IPS DF 19.7 (cell line): ENCODE data around the gene PALMD.

ENCODE experiments used
- DNase-seq: peaks from one replicate; pipeline ENCODE4 v3.0.0-alpha.2; 2013; ENCODE audit warnings: low read depth, low spot score

Gene PALMD

DNA sequence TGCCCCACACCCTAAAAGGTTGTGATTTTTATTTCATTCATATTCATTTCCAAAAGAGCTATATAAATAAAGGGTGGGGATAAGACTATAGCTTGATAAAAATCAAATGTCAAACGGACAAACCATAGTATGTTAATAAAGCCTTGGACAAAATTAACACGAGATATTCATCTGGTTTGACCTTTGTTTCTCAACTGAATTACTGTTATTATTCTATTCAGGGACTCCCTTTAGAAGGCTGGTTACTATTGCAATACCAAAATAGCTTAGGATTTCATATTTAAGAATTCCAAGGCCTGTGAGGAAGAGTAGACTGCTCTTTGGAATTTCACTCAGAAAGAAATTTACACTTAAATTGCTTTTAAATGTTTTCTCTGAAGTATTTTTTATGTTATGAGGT, 10.2 kb upstream of the PALMD start:
- no peak for DNase-seq

DNA sequence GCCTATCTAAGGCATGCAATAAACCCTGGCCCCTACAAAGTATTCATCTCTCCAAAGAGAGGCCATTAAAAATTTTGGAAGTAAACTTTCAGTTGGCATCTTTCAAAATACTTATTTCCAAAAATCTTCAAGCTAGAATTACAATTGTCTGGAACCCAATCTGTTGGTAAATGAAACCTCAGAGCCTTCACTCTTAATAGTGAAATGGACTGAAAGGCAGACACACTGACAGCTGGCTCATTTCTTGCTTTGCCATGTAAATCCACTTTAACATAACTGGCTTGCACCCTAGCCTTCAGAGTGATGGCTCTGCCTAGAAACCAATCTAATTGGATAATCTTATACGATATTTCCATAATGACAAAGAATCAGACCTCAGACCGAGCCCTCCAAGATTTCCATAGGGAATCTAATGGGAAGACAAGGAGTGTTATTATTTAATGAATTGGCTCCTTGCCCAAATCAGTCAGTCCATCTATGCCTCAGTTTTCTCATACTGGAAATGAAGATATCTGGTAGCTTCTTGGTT, 9.2 kb upstream of the PALMD start:
- no peak for DNase-seq

DNA sequence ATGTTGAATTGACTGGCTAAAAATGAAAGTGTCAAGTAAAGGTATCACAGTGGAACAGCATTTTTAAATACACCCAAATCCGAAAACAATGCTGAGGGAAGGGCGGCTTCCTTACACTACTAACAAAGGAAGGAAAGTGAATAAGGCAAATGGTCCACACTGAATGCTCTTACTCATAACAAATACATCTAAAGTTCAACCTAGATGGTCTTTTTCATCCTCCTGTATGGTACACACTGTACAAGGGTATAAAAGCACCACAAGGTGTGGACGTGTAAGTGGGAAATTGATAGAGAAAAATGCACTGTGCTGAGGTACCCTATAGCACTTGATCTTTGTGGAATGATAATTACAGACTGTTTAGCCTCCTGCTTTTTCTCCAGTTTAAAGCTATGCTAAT, 7.1 kb upstream of the PALMD start:
- DNase-seq, result no peak

DNA sequence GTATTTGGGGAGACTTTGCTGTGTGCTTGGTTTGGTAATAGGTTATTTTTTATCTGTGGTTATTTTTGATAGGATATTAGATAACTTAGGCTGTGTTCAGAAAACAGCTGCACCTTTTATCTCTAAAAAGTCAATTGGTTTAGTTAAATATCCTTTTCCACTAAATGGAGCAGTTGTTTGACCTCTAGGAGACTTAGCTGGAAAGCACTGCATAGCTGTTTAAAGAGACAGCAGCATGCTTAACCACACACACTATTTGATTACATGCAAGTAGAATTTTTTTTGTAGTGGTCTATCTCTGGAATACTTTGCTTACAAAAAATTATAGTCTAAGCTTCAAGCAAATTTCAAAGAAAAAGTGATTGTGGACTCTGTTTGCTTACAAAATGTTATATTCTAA, 6.5 kb upstream of the PALMD start:
- DNase-seq, result no peak

DNA sequence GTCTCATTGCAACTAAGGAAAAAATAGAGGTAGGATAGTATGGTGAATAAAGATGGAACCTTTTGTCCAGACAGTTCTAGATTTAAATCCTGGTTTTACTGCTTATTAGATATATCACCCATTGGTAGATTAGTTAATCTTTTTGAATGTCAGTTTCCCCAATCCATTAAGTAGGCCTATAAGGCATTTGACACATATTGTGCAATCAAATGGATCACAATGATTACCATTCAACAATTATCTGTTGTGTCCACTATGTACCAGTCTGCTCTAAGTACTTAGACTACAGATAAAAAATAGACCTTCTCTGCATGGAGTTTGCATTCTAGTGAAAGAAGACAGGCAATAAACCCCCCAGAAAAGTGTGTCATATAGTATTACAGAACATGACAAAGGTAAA, 6.0 kb upstream of the PALMD start:
- DNase-seq, result no peak

DNA sequence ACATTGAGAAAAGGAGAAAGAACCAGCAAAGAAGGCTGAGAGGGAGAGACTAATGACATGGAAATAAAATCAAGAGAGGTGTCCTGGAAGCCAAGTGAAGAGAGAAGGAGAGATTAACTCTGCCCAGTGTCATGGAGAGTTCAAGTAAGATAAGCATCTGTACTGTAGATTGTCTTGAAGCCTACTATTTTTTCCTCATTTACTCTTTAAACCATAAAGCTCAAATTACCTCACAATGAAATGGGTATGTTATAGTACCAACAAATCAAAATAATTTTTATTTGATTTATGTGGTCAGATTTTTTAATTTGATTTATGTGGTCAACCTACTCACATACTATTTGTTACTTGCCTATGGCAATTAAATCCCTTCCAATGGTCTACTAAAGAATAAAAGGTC, 5.2 kb upstream of the PALMD start:
- no peak for DNase-seq

DNA sequence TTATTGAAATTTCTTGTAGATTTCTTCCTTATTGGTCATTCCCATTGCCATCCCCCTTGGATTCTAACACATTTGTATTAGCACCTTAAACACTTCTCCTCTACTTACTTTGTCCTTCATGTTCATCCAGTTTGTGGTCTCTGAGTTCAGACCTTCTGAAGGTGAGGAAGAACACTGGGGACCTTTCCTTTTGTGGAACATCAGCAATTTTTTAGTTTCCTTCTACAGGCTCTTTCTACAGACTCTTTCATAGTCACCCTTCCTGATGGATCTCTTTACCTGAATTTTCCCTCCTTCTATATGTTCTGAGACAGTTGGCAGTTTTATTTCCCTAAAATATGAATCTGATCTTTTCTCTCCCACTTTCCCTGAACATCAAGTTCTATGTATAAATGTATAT, 4.4 kb upstream of the PALMD start:
- DNase-seq, result no peak

DNA sequence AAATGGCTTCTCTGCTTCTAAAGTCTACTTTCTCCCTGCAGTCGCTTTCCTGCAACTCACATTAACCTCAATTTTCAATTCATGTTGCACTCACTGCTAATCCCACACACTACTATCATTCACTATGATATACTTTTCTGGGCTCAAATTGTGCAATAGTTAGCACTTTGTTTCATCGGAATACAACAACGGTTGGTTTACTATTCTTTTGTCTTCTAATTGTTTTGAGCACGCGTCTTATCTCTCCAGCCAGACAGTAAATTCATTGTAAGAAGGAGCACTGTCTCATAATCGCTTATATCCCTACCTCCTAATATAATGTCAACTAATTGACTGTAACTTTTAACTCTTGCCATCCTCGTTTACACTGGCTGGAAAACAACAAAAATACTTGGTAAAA, 3.9 kb upstream of the PALMD start:
- DNase-seq, result no peak

DNA sequence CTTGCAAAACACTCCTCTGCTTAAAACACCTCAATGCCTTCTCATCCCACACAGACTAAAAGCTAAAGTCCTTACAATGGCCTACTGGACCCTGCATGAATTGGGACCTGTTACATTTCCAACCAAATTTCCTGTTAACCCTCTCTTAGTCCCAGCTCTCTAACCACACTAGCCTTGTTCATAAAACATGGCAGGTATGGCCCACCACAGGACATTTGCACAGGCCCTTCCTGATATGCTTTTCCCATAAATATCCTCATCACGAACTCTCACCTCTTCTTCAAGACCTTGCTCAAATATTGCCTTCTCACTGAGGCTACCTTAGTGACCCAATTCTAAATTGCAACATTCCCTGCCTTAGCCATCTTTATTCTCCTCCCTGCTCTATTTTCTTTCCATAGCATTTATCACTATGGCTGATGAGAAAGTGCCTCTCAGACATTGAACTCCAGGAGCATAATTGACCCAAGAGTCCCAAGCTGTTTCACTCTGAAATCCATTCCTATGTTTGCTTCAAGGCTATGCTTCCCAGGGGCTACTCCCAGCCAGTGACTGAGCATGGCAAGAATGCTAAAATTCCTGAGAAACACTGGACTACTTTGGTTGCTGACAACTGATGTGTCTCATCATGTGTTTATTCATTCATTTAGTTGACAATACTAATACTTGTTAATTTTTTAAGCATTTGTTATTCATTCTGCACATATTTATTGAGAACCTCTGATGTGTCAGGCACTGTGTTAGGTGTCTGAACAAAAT, 2.7 kb upstream of the PALMD start:
- no peak for DNase-seq

DNA sequence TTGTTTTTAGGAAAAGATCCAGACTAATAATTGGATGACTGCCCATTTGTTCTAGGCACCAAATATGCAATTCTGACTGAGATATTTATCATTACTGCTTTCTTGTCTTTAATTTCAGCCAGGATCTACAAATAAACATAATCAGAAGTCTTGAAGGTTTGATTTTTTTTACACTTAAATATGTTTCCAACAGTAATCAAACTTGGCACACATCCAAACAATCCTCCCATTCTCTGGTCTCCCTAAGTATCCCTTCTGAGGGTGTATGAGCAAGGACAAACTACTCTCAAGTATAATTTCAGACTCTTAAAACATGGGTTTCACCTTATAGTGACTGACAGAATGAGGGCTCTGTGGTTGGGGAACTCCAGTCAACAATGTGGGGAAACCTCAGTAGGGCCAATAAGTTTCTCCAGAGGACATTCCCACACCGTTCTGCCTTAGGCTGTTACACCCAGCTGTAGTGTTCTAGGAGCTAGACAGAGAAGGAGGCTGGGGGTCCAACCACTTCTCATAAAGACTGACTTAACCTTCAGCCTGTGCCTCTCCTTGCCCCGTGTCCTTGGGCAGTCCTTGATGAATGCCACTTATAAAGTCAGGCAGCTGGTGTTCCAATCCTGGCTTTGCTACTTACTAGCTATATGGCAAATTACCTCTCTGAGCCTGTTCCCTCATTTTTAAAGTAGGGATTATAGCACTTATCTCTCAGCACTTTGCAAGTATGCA, 1.5 kb upstream of the PALMD start:
- DNase-seq, result no peak

DNA sequence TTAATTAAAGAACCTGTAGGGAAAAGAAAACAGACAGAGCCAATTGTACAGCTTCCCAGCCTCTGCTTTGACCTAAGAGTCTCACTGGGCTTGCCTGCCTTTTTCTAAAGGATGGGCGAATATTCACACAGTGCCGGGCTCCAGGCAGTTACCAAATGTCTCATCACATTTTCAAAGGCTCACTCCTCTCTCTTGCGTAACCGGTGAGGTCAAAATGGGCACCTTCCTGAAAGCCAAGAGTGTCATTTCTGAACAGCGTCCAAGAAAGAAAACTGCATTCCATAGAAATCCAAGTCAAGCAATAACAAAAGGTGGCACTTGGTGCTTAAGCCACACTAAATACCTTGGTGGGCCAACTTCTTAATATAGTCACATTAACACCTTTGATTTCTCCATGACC, 710 bp upstream of the PALMD start:
- no peak for DNase-seq

DNA sequence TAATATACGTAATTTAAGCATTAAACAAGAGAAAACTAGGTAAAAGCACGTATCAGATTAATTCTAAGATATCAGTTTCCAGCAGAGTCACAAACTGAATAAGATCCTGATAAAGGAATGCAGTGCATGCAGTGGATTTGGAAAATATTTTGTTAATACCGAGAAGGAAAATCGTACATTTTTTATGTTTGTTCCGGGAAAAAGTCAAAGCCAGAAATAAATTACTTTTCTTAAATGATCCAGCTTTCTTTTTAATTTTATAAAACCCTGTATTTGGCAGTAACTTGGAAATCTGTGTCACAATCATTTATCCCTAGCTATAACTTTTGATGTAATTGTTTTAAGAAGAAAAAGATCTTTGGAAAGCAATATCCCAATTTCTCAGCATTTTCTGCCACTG, 955 bp downstream of the PALMD start:
- DNase-seq, result no peak

DNA sequence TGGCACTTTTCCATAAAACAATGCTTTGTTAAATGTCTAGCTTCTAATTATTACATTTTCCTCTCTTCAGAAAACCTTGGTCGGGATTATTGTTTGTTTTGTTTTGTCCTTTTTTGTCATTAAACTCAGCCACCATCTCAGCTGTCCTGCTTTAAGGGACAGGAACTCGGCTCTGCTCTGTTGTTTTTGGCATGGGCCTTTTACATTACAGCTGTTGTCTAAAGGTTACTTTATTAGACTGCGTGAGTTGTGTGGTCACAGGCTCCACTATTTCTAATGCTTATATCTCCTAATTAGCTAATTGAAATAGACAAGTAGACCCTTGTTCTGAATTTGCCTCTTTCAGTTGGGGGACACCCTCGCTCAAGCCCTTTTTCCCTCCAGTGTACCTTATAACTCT, 1.6 kb downstream of the PALMD start:
- no peak for DNase-seq

DNA sequence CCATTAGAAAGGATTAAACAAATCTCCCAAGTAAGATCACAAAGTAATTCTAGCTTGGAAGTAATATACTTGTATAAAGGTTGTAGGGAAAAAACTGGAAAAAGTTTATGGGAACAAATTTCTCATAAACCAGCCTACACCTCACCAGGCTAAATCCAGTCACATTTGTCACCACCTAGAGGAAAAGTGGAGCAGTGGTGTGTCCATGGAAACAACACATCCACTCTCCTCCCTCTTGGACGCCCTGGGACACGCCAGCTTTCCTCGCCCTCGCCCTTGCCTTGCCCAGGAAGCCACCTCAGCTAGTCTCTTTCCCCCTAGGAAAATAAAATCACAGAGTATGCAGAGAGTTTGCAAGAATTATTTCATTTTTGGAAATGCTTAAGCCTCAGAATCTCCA, 2.2 kb downstream of the PALMD start:
- no peak for DNase-seq

DNA sequence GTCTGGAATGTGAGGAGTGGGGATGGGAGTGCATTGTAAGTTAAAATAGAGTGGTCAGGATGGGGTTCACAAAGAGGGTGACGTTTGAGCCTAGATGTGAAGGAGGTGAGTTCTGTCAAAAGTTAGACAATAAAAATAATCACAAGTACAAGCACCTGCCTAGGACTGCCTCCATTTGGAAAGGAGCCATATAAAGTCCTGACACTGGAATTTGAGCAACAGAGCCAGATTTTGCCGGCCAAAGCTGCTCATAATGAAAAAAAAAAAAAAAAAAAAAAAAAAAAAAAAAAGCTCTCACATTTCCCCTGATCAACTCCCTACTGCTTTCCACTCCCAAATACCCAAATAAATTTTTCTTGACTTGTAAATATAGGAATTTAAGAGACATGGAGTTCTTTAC, 4.1 kb downstream of the PALMD start:
- no peak for DNase-seq

DNA sequence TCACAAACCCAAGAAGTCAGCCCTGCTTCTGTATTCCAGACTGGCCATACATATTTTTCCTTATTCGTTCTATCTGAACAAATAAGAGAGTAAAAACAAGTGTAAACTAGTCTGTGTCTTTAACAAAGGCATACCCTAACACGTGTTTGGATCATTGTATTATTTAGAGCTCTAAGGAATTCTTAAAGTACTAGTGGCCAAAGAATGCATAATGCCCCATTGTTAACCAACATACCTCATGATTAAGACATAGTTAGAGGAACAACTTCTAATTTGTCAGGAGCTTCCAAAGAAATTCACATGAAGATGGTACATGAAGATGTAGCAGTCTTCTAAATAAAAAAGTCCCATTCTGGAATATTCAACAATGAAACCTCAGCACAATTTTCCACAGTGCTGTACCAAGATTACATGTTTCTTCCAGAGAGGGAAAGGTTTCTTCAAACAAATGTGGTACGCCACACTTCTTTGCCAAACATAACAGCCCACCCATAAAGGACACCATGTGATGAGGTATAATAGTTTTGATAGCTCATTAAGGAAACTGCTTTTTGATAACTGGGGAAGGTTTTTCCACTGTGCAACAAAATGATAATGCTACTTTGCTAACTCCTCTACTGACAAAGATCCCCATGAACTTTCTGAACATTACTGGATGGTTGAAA, 5.0 kb downstream of the PALMD start:
- DNase-seq, result no peak

DNA sequence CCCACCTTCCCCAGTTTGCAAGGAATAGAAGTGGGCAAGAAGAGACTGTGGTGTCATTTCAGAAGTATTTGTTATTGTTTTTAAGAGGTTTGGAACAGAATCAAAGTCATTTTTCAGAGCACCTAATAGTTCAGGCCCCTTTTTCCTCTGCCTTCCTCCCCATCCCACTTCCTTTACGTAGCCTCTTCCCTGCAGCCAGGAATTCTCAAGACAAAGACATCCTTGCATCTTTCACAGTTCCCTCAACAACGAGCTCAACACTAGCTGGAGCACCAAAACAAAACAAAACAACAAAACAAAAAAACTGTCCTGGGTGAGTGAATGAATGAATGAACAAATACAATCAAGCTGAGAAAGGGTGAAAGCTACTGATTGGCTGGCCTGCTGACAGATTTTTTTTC, 7.0 kb downstream of the PALMD start:
- DNase-seq, result no peak

DNA sequence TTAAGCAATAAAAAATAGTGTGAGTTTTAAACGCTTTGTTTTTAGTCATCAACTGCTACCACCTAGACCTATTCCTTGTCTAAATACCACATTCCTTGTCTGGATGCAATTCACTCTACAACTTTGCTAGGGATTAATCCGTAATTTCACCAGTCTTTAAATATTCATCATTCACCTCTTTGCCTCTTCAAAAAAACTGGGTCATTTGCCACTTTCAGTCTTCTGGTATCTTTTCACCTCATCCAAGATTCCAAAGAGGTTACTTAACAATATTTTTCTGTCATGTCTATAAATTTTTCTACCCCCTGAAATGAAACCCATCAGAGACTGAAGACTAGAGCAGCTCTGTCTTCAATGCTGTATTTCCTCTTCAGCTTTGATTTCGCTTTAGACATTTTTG, 9.5 kb downstream of the PALMD start:
- no peak for DNase-seq

DNA sequence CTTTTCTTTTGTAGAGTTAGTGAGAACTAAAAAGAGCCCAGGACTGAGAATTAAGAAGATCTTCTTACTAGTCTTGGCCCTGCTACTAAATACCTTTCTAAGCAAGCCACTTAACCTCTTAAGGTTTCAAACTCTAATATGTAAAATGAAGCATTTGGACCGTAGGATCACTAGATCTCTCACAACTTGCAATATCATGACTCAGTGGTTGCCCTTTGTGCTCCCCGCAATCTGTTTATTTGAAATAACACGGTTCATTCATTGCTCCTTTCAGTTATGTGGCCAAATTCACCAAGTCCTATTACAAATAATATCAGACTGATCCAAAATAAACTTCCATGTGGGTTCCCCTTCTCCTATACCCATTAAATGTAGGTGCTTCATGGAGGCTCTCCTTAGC, 10.8 kb downstream of the PALMD start:
- no peak for DNase-seq

DNA sequence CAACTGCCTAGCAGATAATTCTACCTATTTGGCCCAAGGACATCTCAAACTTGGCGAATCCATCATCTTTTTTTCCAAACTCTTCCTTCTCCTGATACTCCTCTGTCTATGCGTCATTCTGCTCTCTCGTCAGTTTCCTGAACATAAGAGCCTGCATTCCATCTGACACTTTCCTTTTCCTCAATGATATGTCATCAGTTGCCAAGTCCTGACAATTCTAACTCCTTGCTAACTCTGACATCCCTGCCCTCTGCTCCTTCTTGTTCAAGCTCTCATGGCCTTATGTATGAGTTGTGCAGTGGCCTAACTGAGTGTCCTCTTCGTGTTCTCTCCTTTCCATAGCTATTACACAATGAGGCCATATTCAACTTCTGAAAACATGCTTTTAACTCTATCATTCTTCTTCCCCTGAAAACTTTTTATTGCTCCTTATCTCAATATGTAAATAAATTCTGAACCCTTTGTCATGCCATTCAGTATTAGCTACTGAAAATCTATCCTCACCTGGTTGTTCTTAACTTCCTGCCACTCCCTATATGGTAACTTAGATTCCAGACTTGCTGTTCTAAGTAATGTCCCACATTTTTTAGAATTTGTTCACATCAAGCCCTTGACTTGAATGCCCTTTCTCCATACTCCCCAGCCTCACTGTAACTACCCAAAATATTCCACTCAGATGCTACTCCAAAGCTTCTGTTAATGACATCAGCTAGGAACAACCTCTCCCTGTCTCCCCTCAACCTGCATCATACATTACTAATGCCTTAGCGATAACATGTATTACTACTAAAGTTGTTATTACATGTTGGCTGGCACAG, 11.5 kb downstream of the PALMD start:
- no peak for DNase-seq

DNA sequence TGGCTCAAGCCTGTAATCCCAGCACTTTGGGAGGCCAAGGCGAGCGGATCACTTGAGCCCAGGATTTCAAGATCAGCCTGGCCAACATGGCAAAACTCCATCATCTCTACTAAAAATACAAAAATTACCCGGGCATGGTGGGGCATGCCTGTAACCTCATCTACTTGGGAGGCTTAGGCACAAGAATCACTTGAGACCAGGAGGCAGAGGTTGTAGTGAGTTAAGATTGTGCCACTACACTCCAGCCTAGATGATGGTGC, 12.0 kb downstream of the PALMD start:
- DNase-seq, result no peak

DNA sequence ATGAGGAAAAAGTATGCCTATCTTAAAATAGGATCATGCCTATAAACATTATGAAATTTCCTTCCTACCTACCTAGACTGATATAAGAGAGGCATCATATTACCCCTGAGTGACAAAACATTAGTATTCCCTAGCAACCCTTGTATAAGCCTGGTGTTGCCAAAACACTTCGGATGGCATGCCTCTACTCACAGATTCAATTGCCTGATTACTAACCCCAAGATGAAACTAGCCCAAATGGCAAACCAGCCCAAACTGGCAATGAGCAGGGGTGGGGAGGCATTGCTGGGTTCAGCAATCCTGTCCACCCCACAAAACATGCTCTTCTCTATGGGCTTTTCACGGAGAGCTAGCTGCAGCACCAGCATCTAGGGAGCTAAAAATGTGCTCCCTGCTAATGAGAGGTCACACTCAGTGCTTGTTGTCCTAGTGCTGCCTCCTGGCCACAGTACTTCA, 13.9 kb downstream of the PALMD start:
- DNase-seq, result no peak
